DND-41 (cell line): Measurements from ENCODE around the gene OR6M1.

Experiments used
- ATAC-seq: fragments of 200-7000 bp; cut with Tn5 transposase; 3 replicates; pipeline ENCODE4 v1.9.1; 2021; ENCODE audit warnings: low read depth; ENCODE audit not compliant: insufficient read depth
- DNase-seq: peaks from one replicate; pipeline ENCODE4 v3.0.0-alpha.2; 2020
- H2AFZ ChIP-seq: 2 replicates; pipeline ENCODE4 v1.6.0; 2012; ENCODE audit warnings: low read depth, low read length
- H3K27ac ChIP-seq: 2 replicates; pipeline ENCODE4 v1.5.1; 2012; ENCODE audit warnings: low read length, inconsistent platforms
- H3K27me3 ChIP-seq: fragments of 200-600 bp; sonication (generic); 2 replicates; pipeline ENCODE4 v1.6.0; 2012; ENCODE audit warnings: low read length, mild to moderate bottlenecking, inconsistent platforms; ENCODE audit not compliant: insufficient read depth, poor library complexity
- H3K36me3 ChIP-seq: 2 replicates; pipeline ENCODE4 v1.5.1; 2012; ENCODE audit warnings: low read length, inconsistent platforms; ENCODE audit not compliant: insufficient read depth
- H3K4me1 ChIP-seq: 2 replicates; pipeline ENCODE4 v1.5.1; 2012; ENCODE audit warnings: mild to moderate bottlenecking, low read length; ENCODE audit not compliant: insufficient read depth
- H3K4me2 ChIP-seq: 2 replicates; pipeline ENCODE4 v1.6.0; 2012; ENCODE audit warnings: mild to moderate bottlenecking, moderate library complexity, low read length, inconsistent platforms; ENCODE audit not compliant: insufficient read depth
- H3K4me3 ChIP-seq, 2 experiments: fragments of 200-600 bp in 1 of 2; shearing (Covaris generic) in 1 of 2; 2 replicates each; pipeline ENCODE4 v1.5.1; 2012 to 2016; ENCODE audit warnings: inconsistent platforms in 2 of 2, low read length in 2 of 2, mild to moderate bottlenecking in 2 of 2, low read depth in 1 of 2, moderate library complexity in 1 of 2
- H3K79me2 ChIP-seq: 2 replicates; pipeline ENCODE4 v1.6.0; 2012; ENCODE audit warnings: low read length, inconsistent platforms; ENCODE audit not compliant: insufficient read depth
- H3K9ac ChIP-seq: 2 replicates; pipeline ENCODE4 v1.6.0; 2012; ENCODE audit warnings: low read depth, mild to moderate bottlenecking, inconsistent platforms, low read length, moderate library complexity
- H3K9me3 ChIP-seq: 2 replicates; pipeline ENCODE4 v1.5.1; 2012; ENCODE audit warnings: low read length, moderate library complexity, mild to moderate bottlenecking, inconsistent platforms; ENCODE audit not compliant: insufficient read depth, severe bottlenecking
- H4K20me1 ChIP-seq: 2 replicates; pipeline ENCODE4 v1.6.0; 2012; ENCODE audit warnings: low read length; ENCODE audit not compliant: insufficient read depth
- CTCF ChIP-seq: IDR thresholded peaks from 2 replicates; pipeline ENCODE4 v1.5.1; 2012; ENCODE audit warnings: borderline replicate concordance, low read length, moderate library complexity, mild to moderate bottlenecking; ENCODE audit not compliant: poor library complexity, severe bottlenecking; ENCODE audit errors: extremely low read depth
- EZH2 ChIP-seq: IDR thresholded peaks from 3 replicates; pipeline ENCODE4 v1.6.1; 2012; ENCODE audit warnings: borderline replicate concordance, low read depth, mild to moderate bottlenecking, moderate library complexity, low read length, inconsistent platforms; ENCODE audit not compliant: severe bottlenecking

The OR6M1 gene

GRCh38 chr11:123798513-123799252 is 7.5 kb downstream of the OR6M1 start:
- H3K4me2 ChIP-seq = no peak overlapping the region
- no peak overlapping the region for H3K4me3 ChIP-seq
- no peaks in the 10 kb centered on the region for H3K4me1 ChIP-seq
- ATAC-seq (no peak), DNase-seq (no peak)
- no peaks in the 10 kb centered on the region for H3K27me3 ChIP-seq
- no peak overlapping the region for H3K9ac ChIP-seq
- H3K27ac ChIP-seq = no peak overlapping the region
- no peaks in the 10 kb centered on the region for H4K20me1 ChIP-seq
- H2AFZ ChIP-seq = no peak overlapping the region
- TF ChIP-seq EZH2 (no peak), CTCF (no peak)
- H3K9me3 ChIP-seq = no peaks in the 10 kb centered on the region
- H3K36me3 ChIP-seq = no peaks in the 10 kb centered on the region
- no peaks in the 10 kb centered on the region for H3K79me2 ChIP-seq

GRCh38 chr11:123798079-123798478 is 8.1 kb downstream of the OR6M1 start:
- H3K27ac ChIP-seq = no peak overlapping the region
- no peaks in the 10 kb centered on the region for H4K20me1 ChIP-seq
- H3K9ac ChIP-seq = no peak overlapping the region
- no peak overlapping the region for H3K4me3 ChIP-seq
- no peaks in the 10 kb centered on the region for H3K36me3 ChIP-seq
- no peak overlapping the region for H2AFZ ChIP-seq
- no peaks in the 10 kb centered on the region for H3K79me2 ChIP-seq
- H3K9me3 ChIP-seq = no peaks in the 10 kb centered on the region
- H3K4me2 ChIP-seq = no peak overlapping the region
- no peaks in the 10 kb centered on the region for H3K27me3 ChIP-seq
- no peak for ATAC-seq
- no peaks in the 10 kb centered on the region for H3K4me1 ChIP-seq
- no peak for DNase-seq
- no peak for TF ChIP-seq CTCF
- no peak for TF ChIP-seq EZH2

GRCh38 chr11:123797541-123797940 is 8.6 kb downstream of the OR6M1 start:
- no peak for ATAC-seq
- DNase-seq = no peak
- Histone ChIP-seq H2AFZ (no peak overlapping the region), H3K4me1 (no peaks in the 10 kb centered on the region), H3K9me3 (no peaks in the 10 kb centered on the region), H3K4me2 (no peak overlapping the region), H3K9ac (no peak overlapping the region), H3K4me3 (no peak overlapping the region), H3K27ac (no peak overlapping the region), H3K79me2 (no peaks in the 10 kb centered on the region), H3K36me3 (no peaks in the 10 kb centered on the region), H3K27me3 (no peaks in the 10 kb centered on the region), H4K20me1 (no peaks in the 10 kb centered on the region)
- no peak for TF ChIP-seq EZH2
- TF ChIP-seq CTCF = no peak

GRCh38 chr11:123797114-123797513 is 9.0 kb downstream of the OR6M1 start:
- H3K79me2 ChIP-seq = no peaks in the 10 kb centered on the region
- no peak overlapping the region for H3K4me3 ChIP-seq
- no peak overlapping the region for H3K9ac ChIP-seq
- H3K27me3 ChIP-seq = no peaks in the 10 kb centered on the region
- no peak overlapping the region for H3K4me2 ChIP-seq
- H3K4me1 ChIP-seq = no peaks in the 10 kb centered on the region
- ATAC-seq = no peak
- no peak overlapping the region for H2AFZ ChIP-seq
- H3K36me3 ChIP-seq = no peaks in the 10 kb centered on the region
- H3K9me3 ChIP-seq = no peaks in the 10 kb centered on the region
- H3K27ac ChIP-seq = no peak overlapping the region
- DNase-seq = no peak
- no peaks in the 10 kb centered on the region for H4K20me1 ChIP-seq
- TF ChIP-seq CTCF (no peak), EZH2 (no peak)
